Measurements from ENCODE around the gene NCKIPSD. TPM values are rescaled to one million over a fixed set of nuclear protein-coding genes. Genes with fewer than 3 reads are reported as not detected.
A peak's percentile ranks its signal among the peaks of the same experiment; 100 is the strongest.
"Not testable (repeated sequence)": the region's sequence is repeated elsewhere in the genome, so short reads cannot be mapped to it uniquely, and the experiment has no call there.

Gene NCKIPSD
- total RNA-seq (2014; rRNA removed), result 29.8 and 37.9 TPM in 2 replicates
- 20.4 TPM for polyA plus RNA-seq (2012)

- peak; percentile 76 for DNase-seq (ENCODE audit: low read depth)
These were observed at the start of gene NCKIPSD for GRCh38 chr3:48685603-48686511. NCKIPSD (minus strand) TSS chr3:48685915; CDS start chr3:48685807, 108 bp downstream.

GRCh38 chr3:48735075-48735767 is 49.5 kb upstream of the NCKIPSD start:
- DNase-seq (ENCODE audit: low read depth), result not testable (repeated sequence)

GRCh38 chr3:48734541-48734940 is 48.8 kb upstream of the NCKIPSD start:
- DNase-seq (ENCODE audit: low read depth), result not testable (repeated sequence)

GRCh38 chr3:48733752-48734518 is 48.2 kb upstream of the NCKIPSD start:
- not testable (repeated sequence) for DNase-seq (ENCODE audit: low read depth)

GRCh38 chr3:48727511-48727910 is 41.8 kb upstream of the NCKIPSD start:
- DNase-seq (ENCODE audit: low read depth), result no peak

- not testable (repeated sequence) for DNase-seq (ENCODE audit: low read depth)
These were observed 39.6 kb upstream of the NCKIPSD start for GRCh38 chr3:48725185-48725855.

GRCh38 chr3:48723725-48724124 is 38.0 kb upstream of the NCKIPSD start:
- no peak for DNase-seq (ENCODE audit: low read depth)

- not testable (repeated sequence) for DNase-seq (ENCODE audit: low read depth)
These were observed 37.6 kb upstream of the NCKIPSD start for GRCh38 chr3:48723293-48723692.

- peak; percentile 96 for DNase-seq (ENCODE audit: low read depth)
These were observed 31.4 kb upstream of the NCKIPSD start, which contains the start of gene IP6K2 for GRCh38 chr3:48716982-48717746. IP6K2 (minus strand) TSS chr3:48717221; CDS start chr3:48695291, 21,930 bp downstream.

GRCh38 chr3:48716508-48716981 is 30.8 kb upstream of the NCKIPSD start:
- no peak for DNase-seq (ENCODE audit: low read depth)

GRCh38 chr3:48715174-48715800 is 29.6 kb upstream of the NCKIPSD start:
- DNase-seq (ENCODE audit: low read depth), result peak; percentile 26

GRCh38 chr3:48711727-48712126 is 26.0 kb upstream of the NCKIPSD start:
- DNase-seq (ENCODE audit: low read depth), result no peak

GRCh38 chr3:48709051-48709461 is 23.3 kb upstream of the NCKIPSD start:
- DNase-seq (ENCODE audit: low read depth), result peak; percentile 58

GRCh38 chr3:48708481-48708889 is 22.8 kb upstream of the NCKIPSD start:
- peak; percentile 47 for DNase-seq (ENCODE audit: low read depth)

GRCh38 chr3:48707157-48707556 is 21.4 kb upstream of the NCKIPSD start:
- no peak for DNase-seq (ENCODE audit: low read depth)

- DNase-seq (ENCODE audit: low read depth), result no peak
These were observed 16.7 kb upstream of the NCKIPSD start for GRCh38 chr3:48702320-48702920.

- no peak for DNase-seq (ENCODE audit: low read depth)
These were observed 15.2 kb upstream of the NCKIPSD start for GRCh38 chr3:48700731-48701405.

- no peak for DNase-seq (ENCODE audit: low read depth)
These were observed 13.2 kb upstream of the NCKIPSD start for GRCh38 chr3:48698891-48699290.

GRCh38 chr3:48697952-48698351 is 12.2 kb upstream of the NCKIPSD start:
- no peak for DNase-seq (ENCODE audit: low read depth)

Data from LHCN-M2 (cell line).